HEK293 (cell line): Measurements from ENCODE around the gene CDH22.

Experiments used
- CTCF ChIA-PET: fragments of 350-600 bp; formaldehyde crosslinking; extraction: SDS; loops from one replicate; lab custom pipeline; 2021; ENCODE audit warnings: antibody characterized with exemption; lab: Yijun Ruan, JAX
- POLR2A ChIA-PET: fragments of 300-600 bp; formaldehyde crosslinking; extraction: SDS; loops from one replicate; lab custom pipeline; 2020; ENCODE audit warnings: antibody characterized with exemption, inconsistent platforms; lab: Yijun Ruan, JAX
- H3K27ac ChIP-seq: fragments of 200-500 bp; sonication (Bioruptor generic); 2 replicates; pipeline ENCODE4 v1.5.1; 2014; ENCODE audit warnings: low read depth, low read length, control low read depth, inconsistent platforms; ENCODE audit errors: extremely low read depth
- H3K36me3 ChIP-seq, 2 experiments: fragments of 200-500 bp in 1 of 2; sonication (Bioruptor generic) in 1 of 2; 1 replicate in 1 of 2; 2 replicates in 1 of 2; pipeline ENCODE4 v1.5.1; 2014 to 2017; ENCODE audit warnings: inconsistent platforms in 2 of 2, low read length in 2 of 2; ENCODE audit not compliant: control insufficient read depth in 2 of 2, insufficient read depth in 1 of 2
- H3K4me1 ChIP-seq: fragments of 200-500 bp; sonication (Bioruptor generic); 2 replicates; pipeline ENCODE4 v1.5.1; 2014; ENCODE audit warnings: mild to moderate bottlenecking, low read length, inconsistent platforms; ENCODE audit not compliant: control insufficient read depth, insufficient read depth
- H3K4me3 ChIP-seq: 2 replicates; pipeline ENCODE4 v1.5.1; 2011; ENCODE audit warnings: low read depth, mild to moderate bottlenecking, control low read depth, low read length, moderate library complexity
- H3K9me3 ChIP-seq: fragments of 200-500 bp; sonication (Bioruptor generic); 2 replicates; pipeline ENCODE4 v1.5.1; 2014; ENCODE audit warnings: low read depth, low read length, inconsistent platforms; ENCODE audit not compliant: control insufficient read depth, insufficient read depth
- BCL11B ChIP-seq: fragments of 450-650 bp; formaldehyde crosslinking; IDR thresholded peaks from 2 replicates; pipeline ENCODE4 v1.5.1; 2016; ENCODE audit warnings: low read depth, missing biosample characterization, missing genetic modification characterization
- EGR2 ChIP-seq: fragments of 450-650 bp; formaldehyde crosslinking; IDR thresholded peaks from 2 replicates; pipeline ENCODE4 v1.5.1; 2016; ENCODE audit warnings: low read depth, missing biosample characterization, missing genetic modification characterization
- HOXC10 ChIP-seq: sonication (generic); formaldehyde crosslinking; IDR thresholded peaks from 2 replicates; pipeline ENCODE4 v1.8.1; 2023; ENCODE audit warnings: mild to moderate bottlenecking, missing genetic modification reagents
- REPIN1 ChIP-seq: fragments of 450-650 bp; formaldehyde crosslinking; IDR thresholded peaks from 2 replicates; pipeline ENCODE4 v1.5.1; 2017; ENCODE audit warnings: missing biosample characterization, missing genetic modification characterization, low read depth
- ZNF121 ChIP-seq: fragments of 450-650 bp; formaldehyde crosslinking; IDR thresholded peaks from 2 replicates; pipeline ENCODE4 v1.5.1; 2016; ENCODE audit warnings: missing biosample characterization, missing genetic modification characterization
- ZNF133 ChIP-seq: fragments of 450-650 bp; formaldehyde crosslinking; IDR thresholded peaks from 2 replicates; pipeline ENCODE4 v1.5.1; 2016; ENCODE audit warnings: missing biosample characterization, missing genetic modification characterization
- ZNF169 ChIP-seq: fragments of 450-650 bp; formaldehyde crosslinking; IDR thresholded peaks from 2 replicates; pipeline ENCODE4 v1.5.1; 2016; ENCODE audit warnings: missing biosample characterization, missing genetic modification characterization
- ZNF174 ChIP-seq: fragments of 450-650 bp; formaldehyde crosslinking; IDR thresholded peaks from 2 replicates; pipeline ENCODE4 v1.5.0; 2017; ENCODE audit warnings: missing biosample characterization, mild to moderate bottlenecking, missing genetic modification characterization
- ZNF19 ChIP-seq: fragments of 450-650 bp; formaldehyde crosslinking; IDR thresholded peaks from 2 replicates; pipeline ENCODE4; 2016; ENCODE audit warnings: missing biosample characterization, missing genetic modification characterization, low read depth
- ZNF266 ChIP-seq: fragments of 450-650 bp; formaldehyde crosslinking; IDR thresholded peaks from 2 replicates; pipeline ENCODE4 v1.5.1; 2016; ENCODE audit warnings: missing biosample characterization, missing genetic modification characterization, low read depth
- ZNF394 ChIP-seq: fragments of 450-650 bp; formaldehyde crosslinking; IDR thresholded peaks from 2 replicates; pipeline ENCODE4 v1.5.1; 2016; ENCODE audit warnings: missing biosample characterization, missing genetic modification characterization, mild to moderate bottlenecking, moderate library complexity, borderline replicate concordance
- ZNF404 ChIP-seq: fragments of 450-650 bp; formaldehyde crosslinking; IDR thresholded peaks from 2 replicates; pipeline ENCODE4 v1.5.1; 2017; ENCODE audit warnings: missing biosample characterization, missing genetic modification characterization
- ZNF501 ChIP-seq: fragments of 450-650 bp; formaldehyde crosslinking; IDR thresholded peaks from 2 replicates; pipeline ENCODE4 v1.5.1; 2016; ENCODE audit warnings: missing biosample characterization, missing genetic modification characterization
- ZNF571 ChIP-seq: fragments of 450-650 bp; formaldehyde crosslinking; IDR thresholded peaks from 2 replicates; pipeline ENCODE4 v1.5.0; 2017; ENCODE audit warnings: missing biosample characterization, missing genetic modification characterization
- ZNF624 ChIP-seq: fragments of 450-650 bp; formaldehyde crosslinking; IDR thresholded peaks from 2 replicates; pipeline ENCODE4 v1.5.1; 2017; ENCODE audit warnings: missing biosample characterization, missing genetic modification characterization
- ZNF776 ChIP-seq: fragments of 450-650 bp; formaldehyde crosslinking; IDR thresholded peaks from 2 replicates; pipeline ENCODE4 v1.5.0; 2017; ENCODE audit warnings: missing biosample characterization, missing genetic modification characterization, borderline replicate concordance
- ZNF830 ChIP-seq: fragments of 450-650 bp; IDR thresholded peaks from 2 replicates; pipeline ENCODE4 v1.5.0; 2018; ENCODE audit warnings: missing biosample characterization, missing genetic modification characterization, low read depth, mild to moderate bottlenecking, moderate library complexity
- TF ChIP-seq, protein P1 (sequence below): fragments of 450-650 bp; formaldehyde crosslinking; IDR thresholded peaks from 2 replicates; pipeline ENCODE4 v1.5.1; 2016; ENCODE audit warnings: missing biosample characterization, missing genetic modification characterization
- TF ChIP-seq, protein P2 (sequence below): fragments of 450-650 bp; formaldehyde crosslinking; IDR thresholded peaks from 2 replicates; pipeline ENCODE4; 2016; ENCODE audit warnings: missing biosample characterization, missing genetic modification characterization
- TF ChIP-seq, protein P3 (sequence below): fragments of 450-650 bp; formaldehyde crosslinking; IDR thresholded peaks from 2 replicates; pipeline ENCODE4 v1.5.1; 2016; ENCODE audit warnings: missing biosample characterization, missing genetic modification characterization, low read depth
- TF ChIP-seq, protein P4 (sequence below): fragments of 450-650 bp; formaldehyde crosslinking; IDR thresholded peaks from 2 replicates; pipeline ENCODE4 v1.5.1; 2016; ENCODE audit warnings: missing biosample characterization, missing genetic modification characterization

CDH22 gene

DNA sequence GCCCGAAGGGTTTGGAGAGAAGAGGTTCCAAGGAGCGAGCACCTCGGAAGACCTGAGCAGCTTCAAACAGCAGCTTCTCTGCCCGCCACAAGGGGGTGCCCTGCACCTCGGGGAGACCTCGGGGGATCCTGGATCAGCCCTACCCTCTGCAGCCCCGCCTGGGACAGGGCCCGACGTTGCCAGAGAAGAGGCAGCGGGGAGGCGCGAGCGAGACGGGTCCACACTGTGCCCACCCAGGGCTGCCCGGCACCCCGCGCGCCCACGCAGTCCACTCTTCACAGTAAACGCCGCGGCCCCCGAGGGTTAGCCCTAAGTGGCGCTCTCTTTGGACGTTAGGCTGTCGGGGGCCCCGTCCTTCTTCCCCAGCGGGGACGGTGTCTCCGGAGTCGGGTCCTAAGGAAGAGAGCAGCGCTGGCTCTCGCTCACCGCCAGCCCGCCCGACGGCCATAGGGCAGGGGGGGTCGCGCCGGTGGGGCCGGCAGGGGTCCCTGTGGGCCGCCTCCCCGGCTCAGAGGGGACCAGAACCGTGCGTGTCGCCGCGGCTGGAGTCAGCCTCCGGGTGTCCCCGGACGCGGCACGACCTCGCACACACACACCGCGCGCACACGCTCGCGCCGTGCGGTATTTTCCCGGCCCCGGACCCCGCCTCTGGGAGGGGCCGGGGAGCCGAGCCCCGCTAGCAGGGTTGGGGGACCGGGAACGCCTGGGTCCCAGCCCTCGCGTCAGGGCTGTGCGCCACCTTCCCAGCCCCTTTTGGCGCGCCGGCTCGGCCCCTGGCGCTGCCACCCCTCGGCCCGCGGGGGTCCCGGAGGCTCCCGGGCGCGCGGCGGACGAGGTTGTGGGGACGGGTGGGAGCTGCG is 929 bp downstream of the CDH22 start (continued):
- TF ChIP-seq ZNF266 (tag by site-specific recombination) (no peak), ZNF174 (tag by site-specific recombination) (no peak), ZNF571 (tag by site-specific recombination) (no peak), ZNF121 (no peak)

DNA sequence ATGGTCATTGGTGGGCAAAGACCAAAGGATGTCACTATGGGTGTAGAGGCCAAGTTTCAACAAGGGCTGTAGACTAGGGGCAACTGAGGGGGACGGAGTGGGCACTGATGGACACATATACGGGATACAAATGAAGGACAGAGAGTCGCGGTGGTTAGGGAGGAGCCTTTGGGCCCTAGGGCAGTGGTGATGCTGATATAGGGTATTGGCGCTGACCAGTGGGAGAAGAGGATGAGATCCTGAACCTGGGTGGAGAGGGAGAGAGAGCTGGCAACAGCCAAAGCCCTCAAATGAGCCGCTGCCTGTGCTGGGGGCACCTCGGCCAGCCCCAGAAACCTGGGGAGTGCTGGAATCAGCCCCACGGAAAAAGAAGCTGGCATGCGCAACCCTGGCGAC is 1.6 kb downstream of the CDH22 start:
- POLR2A ChIA-PET = no interaction called here

DNA sequence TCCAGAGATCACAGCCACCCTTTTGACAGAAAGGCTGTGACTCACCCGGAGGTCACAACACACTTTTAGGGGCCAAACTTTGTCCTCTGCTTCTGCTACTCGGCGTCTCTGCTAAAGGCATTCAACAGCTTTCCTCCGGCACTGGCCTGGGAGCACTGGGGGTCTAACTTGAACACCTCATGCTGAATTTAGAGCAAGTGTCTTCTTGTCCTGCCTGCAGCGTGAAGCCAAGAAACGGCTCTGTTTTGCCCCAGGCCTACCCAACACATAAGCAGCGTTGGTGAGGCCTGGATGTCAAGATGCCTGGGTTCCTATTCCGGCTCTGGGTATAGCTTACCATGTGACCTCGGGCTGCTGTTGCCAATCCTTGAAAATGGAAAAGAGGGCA is 2.3 kb downstream of the CDH22 start:
- TF ChIP-seq, protein P1, sequence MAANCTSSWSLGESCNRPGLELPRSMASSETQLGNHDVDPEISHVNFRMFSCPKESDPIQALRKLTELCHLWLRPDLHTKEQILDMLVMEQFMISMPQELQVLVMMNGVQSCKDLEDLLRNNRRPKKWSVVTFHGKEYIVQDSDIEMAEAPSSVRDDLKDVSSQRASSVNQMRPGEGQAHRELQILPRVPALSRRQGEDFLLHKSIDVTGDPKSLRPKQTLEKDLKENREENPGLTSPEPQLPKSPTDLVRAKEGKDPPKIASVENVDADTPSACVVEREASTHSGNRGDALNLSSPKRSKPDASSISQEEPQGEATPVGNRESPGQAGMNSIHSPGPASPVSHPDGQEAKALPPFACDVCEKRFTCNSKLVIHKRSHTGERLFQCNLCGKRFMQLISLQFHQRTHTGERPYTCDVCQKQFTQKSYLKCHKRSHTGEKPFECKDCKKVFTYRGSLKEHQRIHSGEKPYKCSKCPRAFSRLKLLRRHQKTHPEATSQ = no peak
- TF ChIP-seq ZNF830 = no peak
- no peak for TF ChIP-seq ZNF501 (tag by site-specific recombination)
- Histone ChIP-seq H3K9me3 (no peaks in the 10 kb centered on the region), H3K4me1 (peaks cover 3% of the 10 kb centered on the region; the same call in 1 of the 2 replicates), H3K4me3 (no peak overlapping the region), H3K36me3 (no peaks in the 10 kb centered on the region), H3K27ac (no peak overlapping the region)
- ChIA-PET POLR2A (no interaction called here), CTCF (interaction anchor here (0.7 to 4.1 kb wide), 14 partner anchors 11 to 178 kb away, joined by 3 to 31 read pairs (median 4); no protein-coding TSS in a partner anchor)

More for the DNA sequence above, 1.6 kb downstream of the CDH22 start:
- TF ChIP-seq ZNF624 (tag by site-specific recombination) (no peak), ZNF394 (no peak)
- TF ChIP-seq, protein P2, sequence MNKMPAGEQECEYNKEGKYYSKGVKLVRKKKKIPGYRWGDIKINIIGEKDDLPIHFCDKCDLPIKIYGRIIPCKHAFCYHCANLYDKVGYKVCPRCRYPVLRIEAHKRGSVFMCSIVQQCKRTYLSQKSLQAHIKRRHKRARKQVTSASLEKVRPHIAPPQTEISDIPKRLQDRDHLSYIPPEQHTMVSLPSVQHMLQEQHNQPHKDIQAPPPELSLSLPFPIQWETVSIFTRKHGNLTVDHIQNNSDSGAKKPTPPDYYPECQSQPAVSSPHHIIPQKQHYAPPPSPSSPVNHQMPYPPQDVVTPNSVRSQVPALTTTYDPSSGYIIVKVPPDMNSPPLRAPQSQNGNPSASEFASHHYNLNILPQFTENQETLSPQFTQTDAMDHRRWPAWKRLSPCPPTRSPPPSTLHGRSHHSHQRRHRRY (tag by site-specific recombination) = no peak
- TF ChIP-seq, protein P3, sequence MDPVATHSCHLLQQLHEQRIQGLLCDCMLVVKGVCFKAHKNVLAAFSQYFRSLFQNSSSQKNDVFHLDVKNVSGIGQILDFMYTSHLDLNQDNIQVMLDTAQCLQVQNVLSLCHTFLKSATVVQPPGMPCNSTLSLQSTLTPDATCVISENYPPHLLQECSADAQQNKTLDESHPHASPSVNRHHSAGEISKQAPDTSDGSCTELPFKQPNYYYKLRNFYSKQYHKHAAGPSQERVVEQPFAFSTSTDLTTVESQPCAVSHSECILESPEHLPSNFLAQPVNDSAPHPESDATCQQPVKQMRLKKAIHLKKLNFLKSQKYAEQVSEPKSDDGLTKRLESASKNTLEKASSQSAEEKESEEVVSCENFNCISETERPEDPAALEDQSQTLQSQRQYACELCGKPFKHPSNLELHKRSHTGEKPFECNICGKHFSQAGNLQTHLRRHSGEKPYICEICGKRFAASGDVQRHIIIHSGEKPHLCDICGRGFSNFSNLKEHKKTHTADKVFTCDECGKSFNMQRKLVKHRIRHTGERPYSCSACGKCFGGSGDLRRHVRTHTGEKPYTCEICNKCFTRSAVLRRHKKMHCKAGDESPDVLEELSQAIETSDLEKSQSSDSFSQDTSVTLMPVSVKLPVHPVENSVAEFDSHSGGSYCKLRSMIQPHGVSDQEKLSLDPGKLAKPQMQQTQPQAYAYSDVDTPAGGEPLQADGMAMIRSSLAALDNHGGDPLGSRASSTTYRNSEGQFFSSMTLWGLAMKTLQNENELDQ (tag by site-specific recombination) = no peak
- no peak overlapping the region for H3K27ac ChIP-seq
- peaks cover 3% of the 10 kb centered on the region; the same call in 1 of the 2 replicates for H3K4me1 ChIP-seq
- no peaks in the 10 kb centered on the region for H3K9me3 ChIP-seq
- CTCF ChIA-PET = interaction anchor here (0.6 to 4.1 kb wide), 23 partner anchors 8 to 336 kb away, joined by 3 to 31 read pairs (median 4); no protein-coding TSS in a partner anchor
- H3K36me3 ChIP-seq = no peaks in the 10 kb centered on the region
- H3K4me3 ChIP-seq = no peak overlapping the region

DNA sequence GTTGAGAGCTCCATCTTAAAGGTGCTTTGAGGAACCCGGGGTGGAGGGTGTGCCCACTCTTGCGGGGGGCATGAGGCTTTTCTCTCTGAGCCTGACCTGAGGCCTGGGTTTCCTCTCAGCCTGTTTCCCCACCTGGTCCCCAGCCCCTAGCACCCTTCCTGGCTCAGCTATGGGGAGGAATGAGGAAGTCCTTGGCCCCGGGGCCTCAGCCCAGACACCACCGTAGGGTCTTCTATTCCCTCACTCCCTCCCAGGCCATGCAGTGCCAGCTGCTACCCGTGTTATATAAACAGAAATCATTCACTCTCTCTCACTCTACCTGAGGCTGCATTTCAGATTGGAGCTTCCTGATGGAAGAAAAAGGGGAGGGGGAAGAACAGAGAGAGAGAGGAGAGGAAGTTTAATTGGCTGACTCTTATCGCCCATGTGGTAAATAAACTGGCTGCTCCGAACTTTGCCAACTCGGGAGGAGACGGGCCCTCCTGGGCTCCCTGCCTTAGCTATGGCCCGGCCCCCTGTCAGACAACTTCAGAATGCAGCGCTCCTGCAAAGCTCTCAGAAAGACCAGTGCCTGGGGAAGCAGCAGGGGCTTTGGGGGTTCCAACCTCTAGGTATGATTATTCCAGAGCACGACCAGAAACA is 2.8 kb downstream of the CDH22 start:
- ChIA-PET POLR2A (no interaction called here), CTCF (interaction anchor here (0.6 to 4.1 kb wide), 15 partner anchors 10 to 177 kb away, joined by 3 to 31 read pairs (median 4); no protein-coding TSS in a partner anchor)
- Histone ChIP-seq H3K4me3 (no peak overlapping the region), H3K4me1 (peaks cover 3% of the 10 kb centered on the region; the same call in 1 of the 2 replicates), H3K27ac (no peak overlapping the region), H3K36me3 (no peaks in the 10 kb centered on the region), H3K9me3 (no peaks in the 10 kb centered on the region)
- TF ChIP-seq ZNF174 (tag by site-specific recombination) = no peak
- no peak for TF ChIP-seq REPIN1 (tag by site-specific recombination)
- no peak for TF ChIP-seq ZNF19 (tag by site-specific recombination)
- TF ChIP-seq ZNF404 (tag by site-specific recombination) = no peak
- TF ChIP-seq BCL11B (tag by site-specific recombination) = no peak
- TF ChIP-seq ZNF133 = no peak
- TF ChIP-seq ZNF169 (tag by site-specific recombination) = no peak
- no peak for TF ChIP-seq EGR2 (tag by site-specific recombination)
- no peak for TF ChIP-seq ZNF501 (tag by site-specific recombination)
- TF ChIP-seq HOXC10 (CRISPR knock-in tag) = no peak
- TF ChIP-seq, protein P4, sequence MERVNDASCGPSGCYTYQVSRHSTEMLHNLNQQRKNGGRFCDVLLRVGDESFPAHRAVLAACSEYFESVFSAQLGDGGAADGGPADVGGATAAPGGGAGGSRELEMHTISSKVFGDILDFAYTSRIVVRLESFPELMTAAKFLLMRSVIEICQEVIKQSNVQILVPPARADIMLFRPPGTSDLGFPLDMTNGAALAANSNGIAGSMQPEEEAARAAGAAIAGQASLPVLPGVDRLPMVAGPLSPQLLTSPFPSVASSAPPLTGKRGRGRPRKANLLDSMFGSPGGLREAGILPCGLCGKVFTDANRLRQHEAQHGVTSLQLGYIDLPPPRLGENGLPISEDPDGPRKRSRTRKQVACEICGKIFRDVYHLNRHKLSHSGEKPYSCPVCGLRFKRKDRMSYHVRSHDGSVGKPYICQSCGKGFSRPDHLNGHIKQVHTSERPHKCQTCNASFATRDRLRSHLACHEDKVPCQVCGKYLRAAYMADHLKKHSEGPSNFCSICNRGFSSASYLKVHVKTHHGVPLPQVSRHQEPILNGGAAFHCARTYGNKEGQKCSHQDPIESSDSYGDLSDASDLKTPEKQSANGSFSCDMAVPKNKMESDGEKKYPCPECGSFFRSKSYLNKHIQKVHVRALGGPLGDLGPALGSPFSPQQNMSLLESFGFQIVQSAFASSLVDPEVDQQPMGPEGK (tag by site-specific recombination) = no peak
- TF ChIP-seq ZNF776 (tag by site-specific recombination) = no peak
